Posterior vena cava (tissue), 2 donors: ENCODE results near the gene ANKRD29. TPM values are rescaled to one million over a fixed set of nuclear protein-coding genes. Genes with fewer than 3 reads are reported as not detected.
"Not testable (repeated sequence)": the region's sequence is repeated elsewhere in the genome, so short reads cannot be mapped to it uniquely, and the experiment has no call there.

Source experiments
- DNase-seq: peaks from one replicate; pipeline ENCODE4 v3.0.0-alpha.2; 2020; ENCODE audit warnings: low spot score
- intact Hi-C, 2 donors: fragments of 100-400 bp; cut with DNase I; formaldehyde crosslinking; loops; one replicate each; pipeline versions ENCODE4 v1.14.1 to v1.14.2; 2022 to 2023
- total RNA-seq, 2 donors: library from RNA; stranded (reverse); fragmentation: NEBNext Ultra II Directional; extraction: Animal tissue kit (Norgen Biotek cat#: 25700); gene quantifications; one replicate each; pipeline ENCODE4 v1.2.1, GENCODE V29; 2021
- donor health status: DM: yes; HTN: yes; CAD: no.
- donor health status: DM: yes; HTN: yes; CAD: no.

Gene ANKRD29
- total RNA-seq, 2 donors from 2014 or later: 16.7 to 24.2 TPM

- intact Hi-C loops: no loop called here
- no peak for DNase-seq
Measured at GRCh38 chr18:23650968-23651927, 11.5 kb downstream of the ANKRD29 start.

DNA sequence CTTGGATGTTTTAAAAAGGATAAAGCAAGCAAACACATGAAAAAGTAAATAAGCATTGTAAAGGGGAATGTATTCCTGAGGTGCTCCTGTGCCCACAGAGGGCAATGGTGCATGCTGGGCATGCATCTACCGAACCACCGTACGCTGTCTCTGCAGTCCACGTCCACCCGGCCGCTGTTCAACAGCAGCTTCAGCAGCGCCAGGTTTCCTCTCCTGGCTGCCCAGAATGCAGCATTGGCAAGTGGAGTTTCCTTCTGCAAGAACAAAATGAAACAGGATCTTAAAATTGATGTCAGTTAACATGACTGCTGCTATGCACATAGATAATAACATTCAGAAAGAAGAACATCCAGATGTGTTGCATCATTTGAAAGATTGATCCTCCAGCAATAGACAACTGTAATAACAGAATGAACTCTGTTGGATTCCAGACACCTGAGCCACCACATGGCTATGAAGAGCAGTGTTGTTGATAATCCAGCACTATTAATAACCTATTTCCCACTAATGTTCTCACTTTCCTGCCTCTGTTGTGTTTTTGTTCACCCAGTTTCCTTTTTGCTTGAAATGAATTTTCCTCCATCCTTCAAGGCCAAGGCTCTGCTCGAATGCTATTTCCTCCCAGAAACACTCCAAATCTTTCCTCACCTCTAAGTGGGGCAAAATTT, 13.6 kb downstream of the ANKRD29 start:
- intact Hi-C loops: no loop called here
- DNase-seq: no peak

GRCh38 chr18:23648456-23648855, 14.3 kb downstream of the ANKRD29 start:
- no peak for DNase-seq
- intact Hi-C loops: no loop called here

DNA sequence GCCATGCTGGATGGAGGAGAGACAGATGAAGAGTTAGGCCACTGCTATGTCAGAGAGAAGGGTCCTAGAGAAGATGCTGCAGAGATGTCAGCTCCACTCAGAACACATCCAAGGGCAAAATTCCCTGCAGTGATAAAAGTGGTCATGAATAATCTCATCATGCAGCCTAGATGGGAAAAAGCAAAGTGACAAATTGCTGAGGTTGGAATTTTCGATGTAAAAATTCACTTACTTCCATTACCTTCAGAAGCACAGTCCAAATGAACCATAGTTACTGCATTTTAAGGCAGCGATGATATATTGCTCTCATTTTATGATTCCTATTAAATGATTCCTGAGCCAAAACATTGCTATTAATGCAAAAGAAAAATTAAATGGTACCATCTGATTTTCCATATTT, 16.4 kb downstream of the ANKRD29 start:
- intact Hi-C loops: no loop called here
- DNase-seq: no peak

DNA sequence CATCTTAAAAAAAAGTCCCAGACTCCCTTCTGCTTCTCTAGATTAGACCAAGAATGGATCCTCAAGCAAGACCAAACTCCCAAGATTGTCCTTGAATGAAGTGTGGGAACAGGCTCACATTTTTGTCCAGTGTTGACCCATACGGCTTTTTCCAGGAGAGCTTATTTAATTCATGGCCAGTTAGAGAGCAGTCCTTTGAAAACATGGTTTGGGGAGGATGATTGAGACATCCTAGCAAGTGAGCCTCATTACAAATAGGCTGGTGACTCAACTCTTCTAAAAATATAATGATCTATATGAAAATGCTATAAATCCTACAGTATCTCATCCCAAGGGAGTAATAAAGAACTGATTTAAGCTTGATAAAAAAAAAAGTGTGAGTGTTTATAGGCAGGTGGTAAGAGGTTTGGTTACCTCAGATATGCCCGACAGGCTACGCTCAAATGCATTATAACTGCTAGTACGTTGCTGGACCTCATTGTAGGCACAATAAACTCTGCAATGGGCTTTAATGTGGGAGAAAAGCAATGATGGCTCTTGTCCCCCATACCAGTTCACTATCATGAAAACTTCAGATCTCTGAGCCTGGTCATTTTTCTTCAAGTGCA, 17.0 kb downstream of the ANKRD29 start:
- intact Hi-C loops: no loop called here
- no peak for DNase-seq

DNA sequence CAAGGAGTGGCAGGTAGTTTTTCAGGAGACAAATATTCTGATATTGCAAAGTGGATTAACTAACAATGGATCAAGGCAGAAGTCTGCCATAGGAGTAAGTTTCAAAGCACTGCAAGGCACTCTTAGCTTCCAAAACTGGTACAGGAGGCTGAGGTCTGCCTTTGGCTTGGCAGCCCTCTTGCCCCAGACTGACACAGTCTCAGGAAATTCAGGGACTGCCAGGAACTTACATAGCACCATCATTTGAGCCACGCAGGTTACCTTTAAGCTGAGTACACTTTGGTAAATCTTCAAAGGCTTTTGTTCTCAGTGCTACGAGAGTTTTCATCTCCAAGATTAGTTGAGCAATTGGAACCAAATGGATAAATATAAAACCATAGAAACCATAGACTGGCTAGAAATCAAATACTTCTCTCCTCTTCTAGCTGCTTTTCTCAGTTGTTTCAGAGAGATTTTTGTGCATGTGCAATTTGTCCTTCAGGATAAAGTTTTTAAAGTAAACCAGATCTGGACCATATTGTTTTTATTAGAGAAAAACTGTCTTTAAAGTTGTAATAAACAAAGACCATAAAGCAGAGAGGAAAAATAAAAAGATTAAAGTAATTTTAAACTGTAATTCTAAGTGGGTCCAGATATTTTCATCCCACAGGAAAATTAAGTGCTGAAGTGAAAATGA, 18.8 kb downstream of the ANKRD29 start:
- intact Hi-C loops: no loop called here
- no peak for DNase-seq

DNA sequence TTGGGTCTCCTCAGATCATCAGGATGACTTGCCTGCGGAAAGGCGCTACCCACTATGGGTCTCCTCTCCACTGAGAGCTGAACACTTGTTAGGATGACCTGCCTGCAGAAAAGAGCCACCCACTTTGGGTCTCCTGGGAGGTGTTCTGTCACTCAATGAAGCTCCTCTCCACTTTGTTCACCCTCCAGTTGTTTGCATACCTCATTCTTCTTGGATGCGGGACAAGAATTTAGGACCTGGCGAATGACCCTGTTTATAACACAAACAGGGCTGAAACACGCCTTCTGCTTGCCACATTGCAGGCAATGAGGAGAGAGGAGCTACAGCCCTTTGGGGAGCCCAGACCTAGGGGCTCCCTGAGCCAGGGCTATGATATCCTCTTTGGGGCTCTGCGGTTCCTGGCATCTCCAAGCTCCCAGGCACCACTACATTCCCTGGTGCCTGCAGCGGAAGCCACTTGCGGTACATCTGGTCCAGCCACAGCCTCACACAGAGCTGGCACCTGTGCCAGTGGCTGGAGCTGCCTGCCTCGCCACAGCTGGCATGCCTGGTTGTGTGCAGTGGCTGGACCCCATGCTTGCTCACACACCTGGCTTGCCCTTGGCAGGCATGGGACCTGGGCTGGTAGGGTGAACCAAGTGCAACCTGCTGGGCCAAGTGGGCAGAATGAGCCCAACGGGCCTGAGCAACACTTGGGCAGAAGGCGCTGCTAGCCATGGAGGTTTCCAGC, 20.6 kb downstream of the ANKRD29 start:
- DNase-seq: no peak
- intact Hi-C loops: no loop called here

- no peak for DNase-seq
- intact Hi-C loops: no loop called here
Measured at GRCh38 chr18:23641143-23641720, 21.5 kb downstream of the ANKRD29 start.

GRCh38 chr18:23640052-23640451, 22.7 kb downstream of the ANKRD29 start:
- intact Hi-C loops: no loop called here
- no peak for DNase-seq

- intact Hi-C loops: not testable (repeated sequence)
Measured at GRCh38 chr18:23636433-23636832, 26.3 kb downstream of the ANKRD29 start.

GRCh38 chr18:23636071-23636399, 26.7 kb downstream of the ANKRD29 start:
- intact Hi-C loops: no loop called here
- no peak for DNase-seq

More at GRCh38 chr18:23636433-23636832, 26.3 kb downstream of the ANKRD29 start:
- not testable (repeated sequence) for DNase-seq

GRCh38 chr18:23635283-23636070, 27.2 kb downstream of the ANKRD29 start:
- no peak for DNase-seq
- intact Hi-C loops: no loop called here

DNA sequence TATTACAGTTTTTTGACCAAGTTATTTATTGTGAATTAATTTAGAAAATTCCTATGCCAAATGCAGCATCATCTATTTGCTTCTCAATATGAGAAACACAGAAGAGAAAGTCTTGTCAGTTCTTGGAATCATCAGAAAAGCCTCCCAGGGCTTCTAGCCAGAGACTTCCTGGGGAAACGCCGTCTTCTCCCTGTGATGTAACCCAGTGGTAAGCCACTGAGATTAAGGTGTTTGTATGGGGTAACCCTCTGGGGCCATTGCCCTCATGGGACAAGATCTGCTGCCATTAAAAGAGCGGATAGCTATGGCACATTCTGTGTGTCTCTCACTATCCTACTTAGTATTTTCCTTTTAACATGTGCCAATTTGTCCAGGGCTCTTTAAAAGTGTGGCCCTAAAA, 28.0 kb downstream of the ANKRD29 start:
- intact Hi-C loops: no loop called here

DNA sequence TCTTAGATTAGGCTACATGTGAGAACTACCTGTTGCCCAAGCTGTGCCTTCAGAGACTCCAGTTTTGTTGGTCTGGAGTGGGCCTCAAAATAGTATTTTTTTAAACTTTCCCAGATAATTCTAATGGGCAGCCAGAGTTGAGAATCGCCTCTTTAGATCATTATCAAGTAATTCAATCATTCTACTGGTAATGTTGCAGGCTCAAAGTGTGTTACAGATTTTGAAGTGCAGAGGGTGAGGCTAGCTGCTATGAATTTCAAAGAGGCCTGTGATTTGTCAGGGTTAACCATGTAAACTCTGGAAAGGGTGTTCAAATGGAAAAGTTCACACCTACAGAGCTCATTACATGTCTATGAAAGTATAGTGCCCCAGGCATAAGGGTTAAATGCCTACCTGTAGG, 30.1 kb downstream of the ANKRD29 start:
- intact Hi-C loops: no loop called here
- DNase-seq: no peak

More for the DNA sequence above, 28.0 kb downstream of the ANKRD29 start:
- DNase-seq: no peak

DNA sequence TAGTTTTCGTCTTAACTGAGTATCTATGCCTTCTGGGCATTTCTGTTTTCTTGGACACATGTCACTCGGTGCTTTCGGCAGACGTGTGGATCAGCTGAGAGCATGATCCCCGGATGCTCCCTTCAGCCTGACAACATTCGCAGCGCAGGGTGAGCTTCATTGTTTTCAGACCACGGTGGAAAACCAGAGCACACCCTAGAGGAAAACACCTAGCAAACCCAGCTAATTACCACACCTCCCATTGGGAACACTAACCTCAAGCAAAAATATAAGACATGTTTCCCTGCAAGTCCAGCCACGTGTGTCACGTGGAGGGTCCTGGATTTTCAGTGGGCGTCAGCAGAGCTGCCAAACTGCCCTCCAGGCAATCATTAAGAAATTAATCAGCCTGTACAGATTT, 31.0 kb downstream of the ANKRD29 start:
- DNase-seq: no peak
- intact Hi-C loops: no loop called here

- intact Hi-C loops: no loop called here
Measured at GRCh38 chr18:23631312-23631711, 31.4 kb downstream of the ANKRD29 start.

DNA sequence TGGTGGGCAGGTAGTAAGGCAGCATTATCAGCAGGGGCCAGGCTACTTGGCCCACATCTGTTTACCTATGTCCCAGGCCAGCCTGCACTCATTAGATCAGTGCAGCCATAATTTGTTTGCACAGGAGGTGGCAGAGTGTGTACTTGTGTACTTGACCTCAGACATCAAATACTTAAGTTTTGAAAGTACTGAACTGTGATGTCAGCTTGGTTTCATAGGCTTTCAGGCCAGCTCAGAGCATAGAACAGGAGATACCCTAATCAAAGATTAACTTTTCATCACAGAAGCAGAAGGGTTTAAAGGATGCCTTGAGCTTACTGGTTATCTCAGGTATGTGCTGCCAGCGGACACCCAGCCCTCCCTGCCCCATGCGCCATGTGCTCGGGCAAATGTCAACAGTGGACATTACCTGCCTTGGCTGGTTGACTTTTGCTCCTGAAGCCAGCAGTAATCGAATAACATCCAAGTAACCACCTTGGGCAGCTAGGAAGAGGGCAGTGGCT, 33.2 kb downstream of the ANKRD29 start:
- DNase-seq: no peak
- intact Hi-C loops: loop anchor here in 1 of 2 donors (10.0 kb wide), 1 partner anchor 175 kb away; no protein-coding TSS in a partner anchor

More at GRCh38 chr18:23631312-23631711, 31.4 kb downstream of the ANKRD29 start:
- DNase-seq: no peak

- DNase-seq: no peak
- intact Hi-C loops: loop anchor here in 1 of 2 donors (10.0 kb wide), 1 partner anchor 177 kb away; no protein-coding TSS in a partner anchor
Measured at GRCh38 chr18:23627970-23628369, 34.7 kb downstream of the ANKRD29 start.
